GM23338 (cell line): ENCODE results near the gene ALDH1L2. TPM values are rescaled to one million over a fixed set of nuclear protein-coding genes. Genes with fewer than 3 reads are reported as not detected.
A peak's percentile ranks its signal among the peaks of the same experiment; 100 is the strongest.

Source experiments
- ATAC-seq: fragments of 200-7000 bp; cut with Tn5 transposase; 3 replicates; pipeline ENCODE4 v1.9.1; 2020
- DNase-seq: peaks from one replicate; pipeline ENCODE4 v3.0.0-alpha.2; 2015; ENCODE audit warnings: low spot score
- H2AFZ ChIP-seq: fragments of 200-600 bp; sonication (generic); 2 replicates; pipeline ENCODE4 v1.8.0; 2016; ENCODE audit warnings: antibody characterized with exemption, mild to moderate bottlenecking, moderate library complexity
- H3F3A ChIP-seq: fragments of 200-600 bp; sonication (generic); replicated peaks from 2 replicates; pipeline ENCODE4 v1.8.0; 2017; ENCODE audit warnings: antibody characterized with exemption, mixed run types, low read depth
- H3K27ac ChIP-seq: fragments of 200-600 bp; sonication (generic); 2 replicates; pipeline ENCODE4 v1.6.1; 2016; ENCODE audit warnings: low read depth
- H3K27me3 ChIP-seq: fragments of 200-600 bp; sonication (generic); 2 replicates; pipeline ENCODE4 v1.8.0; 2016; ENCODE audit warnings: mild to moderate bottlenecking, mixed run types, moderate library complexity; ENCODE audit not compliant: insufficient read depth
- H3K36me3 ChIP-seq: fragments of 200-600 bp; sonication (generic); 2 replicates; pipeline ENCODE4 v1.8.0; 2016; ENCODE audit warnings: mild to moderate bottlenecking; ENCODE audit not compliant: insufficient read depth
- H3K4me1 ChIP-seq: fragments of 200-600 bp; sonication (generic); 2 replicates; pipeline ENCODE4 v1.8.0; 2016; ENCODE audit warnings: mild to moderate bottlenecking, moderate library complexity; ENCODE audit not compliant: insufficient read depth
- H3K4me2 ChIP-seq: fragments of 200-600 bp; sonication (generic); 2 replicates; pipeline ENCODE4 v1.7.1; 2017; ENCODE audit warnings: mixed run types
- H3K4me3 ChIP-seq: fragments of 200-600 bp; sonication (generic); 2 replicates; pipeline ENCODE4 v1.6.1; 2016; ENCODE audit warnings: mixed run types
- H3K79me2 ChIP-seq: fragments of 200-600 bp; sonication (generic); replicated peaks from 2 replicates; pipeline ENCODE4 v1.8.0; 2017; ENCODE audit warnings: mild to moderate bottlenecking; ENCODE audit not compliant: insufficient read depth
- H3K9me2 ChIP-seq: fragments of 200-600 bp; sonication (generic); 2 replicates; pipeline ENCODE4 v1.8.0; 2017; ENCODE audit not compliant: insufficient read depth
- H4K20me1 ChIP-seq: fragments of 200-600 bp; sonication (generic); replicated peaks from 2 replicates; pipeline ENCODE4 v1.8.0; 2017; ENCODE audit warnings: mild to moderate bottlenecking; ENCODE audit not compliant: insufficient read depth
- H3K27ac Mint-ChIP-seq: 2 replicates; pipeline ENCODE4 v1.8.0; 2020; ENCODE audit warnings: inconsistent platforms, mild to moderate bottlenecking, moderate library complexity, mixed read lengths
- H3K27me3 Mint-ChIP-seq: 3 replicates; pipeline ENCODE4 v1.8.0; 2022; ENCODE audit warnings: low read depth, mild to moderate bottlenecking, moderate library complexity, mixed read lengths, inconsistent platforms; ENCODE audit not compliant: insufficient read depth, poor library complexity
- H3K36me3 Mint-ChIP-seq: 3 replicates; pipeline ENCODE4 v1.8.0; 2021; ENCODE audit warnings: low read depth, mild to moderate bottlenecking, inconsistent platforms, moderate library complexity, mixed read lengths
- H3K4me1 Mint-ChIP-seq: 3 replicates; pipeline ENCODE4 v1.8.0; 2020; ENCODE audit warnings: mild to moderate bottlenecking, inconsistent platforms, mixed read lengths
- H3K4me3 Mint-ChIP-seq: 3 replicates; pipeline ENCODE4 v1.8.0; 2021; ENCODE audit warnings: moderate library complexity, mild to moderate bottlenecking, inconsistent platforms, mixed read lengths
- H3K9me3 Mint-ChIP-seq: 3 replicates; pipeline ENCODE4 v1.8.0; 2020; ENCODE audit warnings: moderate library complexity, mild to moderate bottlenecking, inconsistent platforms, mixed read lengths
- CREB1 ChIP-seq: fragments of 250-450 bp; sonication (Bioruptor Pico); IDR thresholded peaks from 2 replicates; pipeline ENCODE4 v1.5.0; 2020; ENCODE audit warnings: low read depth, mild to moderate bottlenecking, moderate library complexity
- EZH2 ChIP-seq: fragments of 200-600 bp; sonication (generic); IDR thresholded peaks from one replicate; pipeline ENCODE4 v1.8.0; 2017; ENCODE audit warnings: antibody characterized with exemption, mild to moderate bottlenecking, low read depth; ENCODE audit not compliant: unreplicated experiment
- EZH2phosphoT487 ChIP-seq: fragments of 200-600 bp; sonication (generic); IDR thresholded peaks from one replicate; pipeline ENCODE4 v1.8.1; 2018; ENCODE audit warnings: antibody characterized with exemption; ENCODE audit not compliant: unreplicated experiment
- JUNB ChIP-seq: IDR thresholded peaks from one replicate; pipeline ENCODE4 v1.6.1; 2016; ENCODE audit warnings: antibody characterized with exemption; ENCODE audit not compliant: unreplicated experiment
- NANOG ChIP-seq: IDR thresholded peaks from 2 replicates; pipeline ENCODE4 v1.6.1; 2016; ENCODE audit warnings: antibody characterized with exemption, borderline replicate concordance
- POLR2AphosphoS5 ChIP-seq: IDR thresholded peaks from 2 replicates; pipeline ENCODE4 v1.6.1; 2016; ENCODE audit warnings: antibody characterized with exemption, low read depth
- STAT1 ChIP-seq: IDR thresholded peaks from one replicate; pipeline ENCODE4 v1.6.1; 2016; ENCODE audit warnings: antibody characterized with exemption; ENCODE audit not compliant: unreplicated experiment
- ZNF114 ChIP-seq: fragments of 250-450 bp; sonication (Bioruptor Pico); IDR thresholded peaks from 2 replicates; pipeline ENCODE4 v1.5.0; 2020; ENCODE audit warnings: mild to moderate bottlenecking, moderate library complexity
- ZNF331 ChIP-seq: fragments of 250-450 bp; sonication (Bioruptor Pico); IDR thresholded peaks from 2 replicates; pipeline ENCODE4 v1.5.0; 2020; ENCODE audit warnings: low read depth, mild to moderate bottlenecking, moderate library complexity
- polyA plus RNA-seq: library from polyadenylated mRNA; unstranded; fragments of >200 nt; fragmentation: Nextera tagmentation; extraction: Ambion mirVana; gene quantifications from 2 replicates; pipeline ENCODE4 v1.2.1, GENCODE V29; 2016
- total RNA-seq: library from RNA; depleted of rRNA; stranded (reverse); fragments of >200 nt; shearing (Covaris generic); gene quantifications from 2 replicates; pipeline ENCODE4 v1.2.3, GENCODE V29; 2014
- TF ChIP-seq, protein P1 (sequence below): fragments of 250-450 bp; sonication (Bioruptor Pico); IDR thresholded peaks from 2 replicates; pipeline ENCODE4 v1.5.0; 2020; ENCODE audit warnings: mild to moderate bottlenecking, moderate library complexity
- TF ChIP-seq, protein P2 (sequence below): IDR thresholded peaks from 2 replicates; pipeline ENCODE4 v1.6.1; 2016; ENCODE audit warnings: antibody characterized with exemption
- TF ChIP-seq, protein P3 (sequence below): IDR thresholded peaks from one replicate; pipeline ENCODE4 v1.6.1; 2018; ENCODE audit warnings: antibody characterized with exemption; ENCODE audit not compliant: unreplicated experiment
- TF ChIP-seq, protein P4 (sequence below), 2 experiments: fragments of 200-600 bp in 1 of 2; sonication (generic) in 1 of 2; conservative IDR thresholded peaks; 2 replicates each; pipeline versions ENCODE4 v1.5.1 to v1.6.1; 2016 to 2017; ENCODE audit warnings: antibody characterized with exemption in 2 of 2, low read depth in 2 of 2, mild to moderate bottlenecking in 2 of 2, moderate library complexity in 1 of 2

Gene ALDH1L2
- total and polyA plus RNA-seq, 2 experiments from 2014 or later = 5.8 to 9.1 TPM

DNA sequence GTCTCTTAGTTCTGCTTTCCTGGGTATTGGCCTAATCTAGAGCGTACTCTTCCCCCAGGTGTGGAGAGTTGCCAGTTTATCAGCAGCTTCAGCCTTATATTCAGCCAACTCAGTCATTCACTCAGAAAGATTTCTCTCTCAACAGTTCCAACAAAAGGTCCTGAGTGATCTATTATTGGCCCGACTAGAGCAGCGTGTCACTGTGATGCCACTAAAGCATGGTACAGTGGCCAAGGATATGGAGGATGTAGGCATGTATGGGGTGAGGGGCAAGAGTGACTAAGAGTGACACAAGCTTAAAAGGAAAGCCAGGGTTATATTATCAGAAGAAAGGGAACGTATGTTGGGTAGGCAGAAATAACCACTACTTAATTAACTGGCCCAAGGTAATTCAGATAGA, 93.3 kb downstream of the ALDH1L2 start:
- Mint-ChIP-seq H3K4me1 (peaks cover 14% of the 10 kb centered on the region), H3K4me3 (no peak overlapping the region), H3K36me3 (peaks cover 74% of the 10 kb centered on the region), H3K27ac (peak overlapping the region; percentile 34; the same call in 1 of the 2 replicates), H3K9me3 (no peaks in the 10 kb centered on the region), H3K27me3 (peaks cover 2% of the 10 kb centered on the region)
- no peak overlapping the region for H3K27ac ChIP-seq
- no peak overlapping the region for H3K4me3 ChIP-seq
- peaks cover 5% of the 10 kb centered on the region for H4K20me1 ChIP-seq
- peaks cover 46% of the 10 kb centered on the region for H3K79me2 ChIP-seq
- H3F3A ChIP-seq = no peaks in the 10 kb centered on the region
- peaks cover 19% of the 10 kb centered on the region for H3K4me1 ChIP-seq
- no peaks in the 10 kb centered on the region for H3K27me3 ChIP-seq
- H3K9me2 ChIP-seq = no peaks in the 10 kb centered on the region
- DNase-seq (no peak), ATAC-seq (no peak)
- H3K36me3 ChIP-seq = peaks cover 32% of the 10 kb centered on the region
- no peak overlapping the region for H3K4me2 ChIP-seq
- TF ChIP-seq EZH2 (no peak), JUNB (no peak), EZH2phosphoT487 (no peak), POLR2AphosphoS5 (no peak), STAT1 (no peak), ZNF114 (no peak), NANOG (no peak), ZNF331 (no peak), CREB1 (CRISPR knock-in tag) (no peak)
- TF ChIP-seq, protein P1, sequence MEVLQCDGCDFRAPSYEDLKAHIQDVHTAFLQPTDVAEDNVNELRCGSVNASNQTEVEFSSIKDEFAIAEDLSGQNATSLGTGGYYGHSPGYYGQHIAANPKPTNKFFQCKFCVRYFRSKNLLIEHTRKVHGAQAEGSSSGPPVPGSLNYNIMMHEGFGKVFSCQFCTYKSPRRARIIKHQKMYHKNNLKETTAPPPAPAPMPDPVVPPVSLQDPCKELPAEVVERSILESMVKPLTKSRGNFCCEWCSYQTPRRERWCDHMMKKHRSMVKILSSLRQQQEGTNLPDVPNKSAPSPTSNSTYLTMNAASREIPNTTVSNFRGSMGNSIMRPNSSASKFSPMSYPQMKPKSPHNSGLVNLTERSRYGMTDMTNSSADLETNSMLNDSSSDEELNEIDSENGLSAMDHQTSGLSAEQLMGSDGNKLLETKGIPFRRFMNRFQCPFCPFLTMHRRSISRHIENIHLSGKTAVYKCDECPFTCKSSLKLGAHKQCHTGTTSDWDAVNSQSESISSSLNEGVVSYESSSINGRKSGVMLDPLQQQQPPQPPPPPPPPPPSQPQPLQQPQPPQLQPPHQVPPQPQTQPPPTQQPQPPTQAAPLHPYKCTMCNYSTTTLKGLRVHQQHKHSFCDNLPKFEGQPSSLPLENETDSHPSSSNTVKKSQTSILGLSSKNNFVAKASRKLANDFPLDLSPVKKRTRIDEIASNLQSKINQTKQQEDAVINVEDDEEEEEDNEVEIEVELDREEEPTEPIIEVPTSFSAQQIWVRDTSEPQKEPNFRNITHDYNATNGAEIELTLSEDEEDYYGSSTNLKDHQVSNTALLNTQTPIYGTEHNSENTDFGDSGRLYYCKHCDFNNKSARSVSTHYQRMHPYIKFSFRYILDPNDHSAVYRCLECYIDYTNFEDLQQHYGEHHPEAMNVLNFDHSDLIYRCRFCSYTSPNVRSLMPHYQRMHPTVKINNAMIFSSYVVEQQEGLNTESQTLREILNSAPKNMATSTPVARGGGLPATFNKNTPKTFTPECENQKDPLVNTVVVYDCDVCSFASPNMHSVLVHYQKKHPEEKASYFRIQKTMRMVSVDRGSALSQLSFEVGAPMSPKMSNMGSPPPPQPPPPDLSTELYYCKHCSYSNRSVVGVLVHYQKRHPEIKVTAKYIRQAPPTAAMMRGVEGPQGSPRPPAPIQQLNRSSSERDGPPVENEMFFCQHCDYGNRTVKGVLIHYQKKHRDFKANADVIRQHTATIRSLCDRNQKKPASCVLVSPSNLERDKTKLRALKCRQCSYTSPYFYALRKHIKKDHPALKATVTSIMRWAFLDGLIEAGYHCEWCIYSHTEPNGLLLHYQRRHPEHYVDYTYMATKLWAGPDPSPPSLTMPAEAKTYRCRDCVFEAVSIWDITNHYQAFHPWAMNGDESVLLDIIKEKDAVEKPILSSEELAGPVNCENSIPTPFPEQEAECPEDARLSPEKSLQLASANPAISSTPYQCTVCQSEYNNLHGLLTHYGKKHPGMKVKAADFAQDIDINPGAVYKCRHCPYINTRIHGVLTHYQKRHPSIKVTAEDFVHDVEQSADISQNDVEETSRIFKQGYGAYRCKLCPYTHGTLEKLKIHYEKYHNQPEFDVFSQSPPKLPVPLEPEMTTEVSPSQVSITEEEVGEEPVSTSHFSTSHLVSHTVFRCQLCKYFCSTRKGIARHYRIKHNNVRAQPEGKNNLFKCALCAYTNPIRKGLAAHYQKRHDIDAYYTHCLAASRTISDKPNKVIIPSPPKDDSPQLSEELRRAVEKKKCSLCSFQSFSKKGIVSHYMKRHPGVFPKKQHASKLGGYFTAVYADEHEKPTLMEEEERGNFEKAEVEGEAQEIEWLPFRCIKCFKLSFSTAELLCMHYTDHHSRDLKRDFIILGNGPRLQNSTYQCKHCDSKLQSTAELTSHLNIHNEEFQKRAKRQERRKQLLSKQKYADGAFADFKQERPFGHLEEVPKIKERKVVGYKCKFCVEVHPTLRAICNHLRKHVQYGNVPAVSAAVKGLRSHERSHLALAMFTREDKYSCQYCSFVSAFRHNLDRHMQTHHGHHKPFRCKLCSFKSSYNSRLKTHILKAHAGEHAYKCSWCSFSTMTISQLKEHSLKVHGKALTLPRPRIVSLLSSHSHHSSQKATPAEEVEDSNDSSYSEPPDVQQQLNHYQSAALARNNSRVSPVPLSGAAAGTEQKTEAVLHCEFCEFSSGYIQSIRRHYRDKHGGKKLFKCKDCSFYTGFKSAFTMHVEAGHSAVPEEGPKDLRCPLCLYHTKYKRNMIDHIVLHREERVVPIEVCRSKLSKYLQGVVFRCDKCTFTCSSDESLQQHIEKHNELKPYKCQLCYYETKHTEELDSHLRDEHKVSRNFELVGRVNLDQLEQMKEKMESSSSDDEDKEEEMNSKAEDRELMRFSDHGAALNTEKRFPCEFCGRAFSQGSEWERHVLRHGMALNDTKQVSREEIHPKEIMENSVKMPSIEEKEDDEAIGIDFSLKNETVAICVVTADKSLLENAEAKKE (CRISPR knock-in tag) = no peak
- TF ChIP-seq, protein P2, sequence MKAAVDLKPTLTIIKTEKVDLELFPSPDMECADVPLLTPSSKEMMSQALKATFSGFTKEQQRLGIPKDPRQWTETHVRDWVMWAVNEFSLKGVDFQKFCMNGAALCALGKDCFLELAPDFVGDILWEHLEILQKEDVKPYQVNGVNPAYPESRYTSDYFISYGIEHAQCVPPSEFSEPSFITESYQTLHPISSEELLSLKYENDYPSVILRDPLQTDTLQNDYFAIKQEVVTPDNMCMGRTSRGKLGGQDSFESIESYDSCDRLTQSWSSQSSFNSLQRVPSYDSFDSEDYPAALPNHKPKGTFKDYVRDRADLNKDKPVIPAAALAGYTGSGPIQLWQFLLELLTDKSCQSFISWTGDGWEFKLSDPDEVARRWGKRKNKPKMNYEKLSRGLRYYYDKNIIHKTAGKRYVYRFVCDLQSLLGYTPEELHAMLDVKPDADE = no peak
- TF ChIP-seq, protein P3, sequence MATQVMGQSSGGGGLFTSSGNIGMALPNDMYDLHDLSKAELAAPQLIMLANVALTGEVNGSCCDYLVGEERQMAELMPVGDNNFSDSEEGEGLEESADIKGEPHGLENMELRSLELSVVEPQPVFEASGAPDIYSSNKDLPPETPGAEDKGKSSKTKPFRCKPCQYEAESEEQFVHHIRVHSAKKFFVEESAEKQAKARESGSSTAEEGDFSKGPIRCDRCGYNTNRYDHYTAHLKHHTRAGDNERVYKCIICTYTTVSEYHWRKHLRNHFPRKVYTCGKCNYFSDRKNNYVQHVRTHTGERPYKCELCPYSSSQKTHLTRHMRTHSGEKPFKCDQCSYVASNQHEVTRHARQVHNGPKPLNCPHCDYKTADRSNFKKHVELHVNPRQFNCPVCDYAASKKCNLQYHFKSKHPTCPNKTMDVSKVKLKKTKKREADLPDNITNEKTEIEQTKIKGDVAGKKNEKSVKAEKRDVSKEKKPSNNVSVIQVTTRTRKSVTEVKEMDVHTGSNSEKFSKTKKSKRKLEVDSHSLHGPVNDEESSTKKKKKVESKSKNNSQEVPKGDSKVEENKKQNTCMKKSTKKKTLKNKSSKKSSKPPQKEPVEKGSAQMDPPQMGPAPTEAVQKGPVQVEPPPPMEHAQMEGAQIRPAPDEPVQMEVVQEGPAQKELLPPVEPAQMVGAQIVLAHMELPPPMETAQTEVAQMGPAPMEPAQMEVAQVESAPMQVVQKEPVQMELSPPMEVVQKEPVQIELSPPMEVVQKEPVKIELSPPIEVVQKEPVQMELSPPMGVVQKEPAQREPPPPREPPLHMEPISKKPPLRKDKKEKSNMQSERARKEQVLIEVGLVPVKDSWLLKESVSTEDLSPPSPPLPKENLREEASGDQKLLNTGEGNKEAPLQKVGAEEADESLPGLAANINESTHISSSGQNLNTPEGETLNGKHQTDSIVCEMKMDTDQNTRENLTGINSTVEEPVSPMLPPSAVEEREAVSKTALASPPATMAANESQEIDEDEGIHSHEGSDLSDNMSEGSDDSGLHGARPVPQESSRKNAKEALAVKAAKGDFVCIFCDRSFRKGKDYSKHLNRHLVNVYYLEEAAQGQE = no peak
- TF ChIP-seq, protein P4, sequence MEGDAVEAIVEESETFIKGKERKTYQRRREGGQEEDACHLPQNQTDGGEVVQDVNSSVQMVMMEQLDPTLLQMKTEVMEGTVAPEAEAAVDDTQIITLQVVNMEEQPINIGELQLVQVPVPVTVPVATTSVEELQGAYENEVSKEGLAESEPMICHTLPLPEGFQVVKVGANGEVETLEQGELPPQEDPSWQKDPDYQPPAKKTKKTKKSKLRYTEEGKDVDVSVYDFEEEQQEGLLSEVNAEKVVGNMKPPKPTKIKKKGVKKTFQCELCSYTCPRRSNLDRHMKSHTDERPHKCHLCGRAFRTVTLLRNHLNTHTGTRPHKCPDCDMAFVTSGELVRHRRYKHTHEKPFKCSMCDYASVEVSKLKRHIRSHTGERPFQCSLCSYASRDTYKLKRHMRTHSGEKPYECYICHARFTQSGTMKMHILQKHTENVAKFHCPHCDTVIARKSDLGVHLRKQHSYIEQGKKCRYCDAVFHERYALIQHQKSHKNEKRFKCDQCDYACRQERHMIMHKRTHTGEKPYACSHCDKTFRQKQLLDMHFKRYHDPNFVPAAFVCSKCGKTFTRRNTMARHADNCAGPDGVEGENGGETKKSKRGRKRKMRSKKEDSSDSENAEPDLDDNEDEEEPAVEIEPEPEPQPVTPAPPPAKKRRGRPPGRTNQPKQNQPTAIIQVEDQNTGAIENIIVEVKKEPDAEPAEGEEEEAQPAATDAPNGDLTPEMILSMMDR (conservative IDR thresholded peaks at IDR 0.05; ENCODE audit: low read depth in 2 of 2) = no peak
- no peak overlapping the region for H2AFZ ChIP-seq
